AG20443 (cell line): ENCODE data around the gene SCAMP5.

Source experiments
- DNase-seq: peaks from one replicate; pipeline ENCODE4 v3.0.0; 2012; ENCODE audit warnings: low spot score, mixed read lengths

The SCAMP5 gene

GRCh38 chr15:75023181-75023871, 28.0 kb downstream of the SCAMP5 start, which contains the start of gene PPCDC:
Gene PPCDC, plus strand, starts transcription at chr15:75023590. Its CDS starts 4,729 bp downstream, at chr15:75028319.
- DNase-seq: peak; percentile 99

GRCh38 chr15:75023872-75024636, 28.7 kb downstream of the SCAMP5 start:
- peak; percentile 38 for DNase-seq

GRCh38 chr15:75025107-75025506, 29.7 kb downstream of the SCAMP5 start:
- no peak for DNase-seq

GRCh38 chr15:75025548-75026260, 30.3 kb downstream of the SCAMP5 start:
- no peak for DNase-seq

GRCh38 chr15:75027551-75027950, 32.2 kb downstream of the SCAMP5 start:
- no peak for DNase-seq

GRCh38 chr15:75028991-75029377, 33.6 kb downstream of the SCAMP5 start:
- no peak for DNase-seq

- DNase-seq: peak; percentile 89
Measured at GRCh38 chr15:75029378-75030022, 34.1 kb downstream of the SCAMP5 start.

GRCh38 chr15:75030023-75030413, 34.7 kb downstream of the SCAMP5 start:
- DNase-seq: peak; percentile 22

GRCh38 chr15:75030424-75030823, 35.1 kb downstream of the SCAMP5 start:
- DNase-seq: no peak

GRCh38 chr15:75031848-75032247, 36.5 kb downstream of the SCAMP5 start:
- DNase-seq: no peak

- DNase-seq: no peak
Measured at GRCh38 chr15:75032395-75032794, 37.0 kb downstream of the SCAMP5 start.

- DNase-seq: no peak
Measured at GRCh38 chr15:75033809-75034208, 38.4 kb downstream of the SCAMP5 start.

- no peak for DNase-seq
Measured at GRCh38 chr15:75034615-75035014, 39.3 kb downstream of the SCAMP5 start.

GRCh38 chr15:75036212-75036616, 40.9 kb downstream of the SCAMP5 start:
- peak; percentile 17 for DNase-seq

- no peak for DNase-seq
Measured at GRCh38 chr15:75037685-75038084, 42.3 kb downstream of the SCAMP5 start.

- DNase-seq: no peak
Measured at GRCh38 chr15:75038231-75038630, 42.9 kb downstream of the SCAMP5 start.

- DNase-seq: peak; percentile 35
Measured at GRCh38 chr15:75042730-75043508, 47.6 kb downstream of the SCAMP5 start.

GRCh38 chr15:75043509-75044257, 48.3 kb downstream of the SCAMP5 start:
- DNase-seq: peak; percentile 96

GRCh38 chr15:75044258-75044878, 49.0 kb downstream of the SCAMP5 start:
- DNase-seq: no peak

- DNase-seq: no peak
Measured at GRCh38 chr15:75045332-75046015, 50.1 kb downstream of the SCAMP5 start.
